ENCODE data around the gene SPRY4. TPM values are rescaled to one million over a fixed set of nuclear protein-coding genes. Genes with fewer than 3 reads are reported as not detected.
"Not testable (repeated sequence)": the region's sequence is repeated elsewhere in the genome, so short reads cannot be mapped to it uniquely, and the experiment has no call there.

SPRY4 gene
- total RNA-seq, 1 experiment from 2014 or later, result 40.5 TPM

- H3K4me3 ChIP-seq; H3K4me1 ChIP-seq (replicated peaks); DNase-seq (ENCODE audit: low read depth in 1 of 2, low spot score in 2 of 2); H3K36me3 ChIP-seq; H3K9me3 ChIP-seq (replicated peaks); H3K27ac ChIP-seq; H3K27me3 ChIP-seq (replicated peaks): not testable (repeated sequence)
Measured at GRCh38 chr5:142264084-142264483, 60.7 kb downstream of the SPRY4 start.

GRCh38 chr5:142263346-142263745 lies 61.5 kb downstream of the SPRY4 start:
- H3K4me3 ChIP-seq, result no peak overlapping the region
- no peak for DNase-seq (ENCODE audit: low read depth in 1 of 2, low spot score in 2 of 2)
- H3K4me1 ChIP-seq (replicated peaks), result no peaks in the 10 kb centered on the region
- no peaks in the 10 kb centered on the region for H3K36me3 ChIP-seq
- H3K27ac ChIP-seq, result no peak overlapping the region
- H3K9me3 ChIP-seq (replicated peaks), result no peaks in the 10 kb centered on the region
- H3K27me3 ChIP-seq (replicated peaks), result no peaks in the 10 kb centered on the region

GRCh38 chr5:142262683-142263082 lies 62.1 kb downstream of the SPRY4 start:
- Histone ChIP-seq H3K27ac (no peak overlapping the region), H3K27me3 (replicated peaks) (no peaks in the 10 kb centered on the region), H3K4me3 (no peak overlapping the region), H3K9me3 (replicated peaks) (no peaks in the 10 kb centered on the region), H3K4me1 (replicated peaks) (no peaks in the 10 kb centered on the region), H3K36me3 (no peaks in the 10 kb centered on the region)
- no peak for DNase-seq (ENCODE audit: low read depth in 1 of 2, low spot score in 2 of 2)

Other genes starting within 250 kb of the SPRY4 start
- gene NDFIP1, start 216.2 kb downstream of the SPRY4 start, total RNA-seq (2014; rRNA removed; shearing (Covaris generic)), result 76.1 and 77.2 TPM in 2 replicates

All from SJSA1 (cell line).